ENCODE measurements around the gene SPATA6L.

DNA sequence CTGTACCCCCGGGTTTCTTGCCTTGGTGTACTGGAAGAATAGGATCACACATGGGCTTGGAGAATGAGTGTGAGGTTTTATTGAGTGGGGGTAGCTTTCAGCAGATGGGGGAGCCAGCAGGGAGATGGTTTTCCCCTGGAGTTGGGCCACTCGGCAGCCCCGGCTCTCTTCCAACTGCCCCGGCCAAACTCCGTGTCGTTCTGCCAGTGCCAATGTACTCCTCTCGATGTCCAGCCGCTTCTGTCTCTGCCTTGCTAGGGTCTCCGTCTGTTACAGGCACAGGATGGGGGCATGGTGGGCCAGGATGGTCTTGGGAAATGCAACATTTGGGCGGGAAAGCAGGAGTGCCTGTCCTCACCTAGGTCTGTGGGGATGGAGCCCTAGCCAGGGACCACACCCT is 11.7 kb downstream of the SPATA6L start:
- TF ChIP-seq NR1H2 (CRISPR knock-in tag; IDR thresholded peaks at IDR 0.05) (no peak), SIN3B (IDR thresholded peaks at IDR 0.05; ENCODE audit: low read depth) (no peak), SREBF2 (CRISPR knock-in tag; IDR thresholded peaks at IDR 0.05) (no peak), STAG1 (CRISPR knock-in tag; IDR thresholded peaks at IDR 0.05; ENCODE audit: borderline replicate concordance) (no peak), ZNF184 (CRISPR knock-in tag; IDR thresholded peaks at IDR 0.05) (no peak), SMARCA4 (IDR thresholded peaks at IDR 0.05) (no peak), NFE2L1 (tag; IDR thresholded peaks at IDR 0.05; ENCODE audit: borderline replicate concordance, low read depth) (no peak)

Measured in K562 (cell line).